ENCODE measurements around the gene MOGAT2. TPM values are rescaled to one million over a fixed set of nuclear protein-coding genes. Genes with fewer than 3 reads are reported as not detected.

MOGAT2 gene
- total RNA-seq, 1 experiment from 2014 or later, result not detected

GRCh38 chr11:75780888-75781287 lies 63.2 kb downstream of the MOGAT2 start:
- no peak for DNase-seq (ENCODE audit: low read depth)

- no peak for DNase-seq (ENCODE audit: low read depth)
Measured at GRCh38 chr11:75781296-75781695, 63.7 kb downstream of the MOGAT2 start.

GRCh38 chr11:75781831-75782230 lies 64.2 kb downstream of the MOGAT2 start:
- no peak for DNase-seq (ENCODE audit: low read depth)

Other genes with a start within 250 kb of the MOGAT2 start
- 8.0 and 13.8 TPM in 2 replicates for gene GDPD5, start 191.9 kb upstream of the MOGAT2 start, total RNA-seq (2014; rRNA removed; shearing (Covaris generic))
- 369 and 512 TPM in 2 replicates for gene SERPINH1, start 155.6 kb upstream of the MOGAT2 start, total RNA-seq (2014; rRNA removed; shearing (Covaris generic))
- 0.02 and 0.32 TPM in 2 replicates for gene MAP6, start 48.8 kb upstream of the MOGAT2 start, total RNA-seq (2014; rRNA removed; shearing (Covaris generic))
- gene DGAT2, start 50.9 kb downstream of the MOGAT2 start, total RNA-seq (2014; rRNA removed; shearing (Covaris generic)), result 10.1 and 11.3 TPM in 2 replicates
- 17.4 and 18.0 TPM in 2 replicates for gene UVRAG, start 97.4 kb downstream of the MOGAT2 start, total RNA-seq (2014; rRNA removed; shearing (Covaris generic))

Data from M059J (cell line).